Islet of Langerhans (tissue), 1 donor: Measurements from ENCODE around the gene MMP28.

Source experiments
- FAIRE-seq: peaks from one replicate; lab custom pipeline; 2011; peaks lifted over from hg19 to GRCh38; lab: Jason Lieb, UNC

MMP28 gene, protein sequence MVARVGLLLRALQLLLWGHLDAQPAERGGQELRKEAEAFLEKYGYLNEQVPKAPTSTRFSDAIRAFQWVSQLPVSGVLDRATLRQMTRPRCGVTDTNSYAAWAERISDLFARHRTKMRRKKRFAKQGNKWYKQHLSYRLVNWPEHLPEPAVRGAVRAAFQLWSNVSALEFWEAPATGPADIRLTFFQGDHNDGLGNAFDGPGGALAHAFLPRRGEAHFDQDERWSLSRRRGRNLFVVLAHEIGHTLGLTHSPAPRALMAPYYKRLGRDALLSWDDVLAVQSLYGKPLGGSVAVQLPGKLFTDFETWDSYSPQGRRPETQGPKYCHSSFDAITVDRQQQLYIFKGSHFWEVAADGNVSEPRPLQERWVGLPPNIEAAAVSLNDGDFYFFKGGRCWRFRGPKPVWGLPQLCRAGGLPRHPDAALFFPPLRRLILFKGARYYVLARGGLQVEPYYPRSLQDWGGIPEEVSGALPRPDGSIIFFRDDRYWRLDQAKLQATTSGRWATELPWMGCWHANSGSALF

DNA sequence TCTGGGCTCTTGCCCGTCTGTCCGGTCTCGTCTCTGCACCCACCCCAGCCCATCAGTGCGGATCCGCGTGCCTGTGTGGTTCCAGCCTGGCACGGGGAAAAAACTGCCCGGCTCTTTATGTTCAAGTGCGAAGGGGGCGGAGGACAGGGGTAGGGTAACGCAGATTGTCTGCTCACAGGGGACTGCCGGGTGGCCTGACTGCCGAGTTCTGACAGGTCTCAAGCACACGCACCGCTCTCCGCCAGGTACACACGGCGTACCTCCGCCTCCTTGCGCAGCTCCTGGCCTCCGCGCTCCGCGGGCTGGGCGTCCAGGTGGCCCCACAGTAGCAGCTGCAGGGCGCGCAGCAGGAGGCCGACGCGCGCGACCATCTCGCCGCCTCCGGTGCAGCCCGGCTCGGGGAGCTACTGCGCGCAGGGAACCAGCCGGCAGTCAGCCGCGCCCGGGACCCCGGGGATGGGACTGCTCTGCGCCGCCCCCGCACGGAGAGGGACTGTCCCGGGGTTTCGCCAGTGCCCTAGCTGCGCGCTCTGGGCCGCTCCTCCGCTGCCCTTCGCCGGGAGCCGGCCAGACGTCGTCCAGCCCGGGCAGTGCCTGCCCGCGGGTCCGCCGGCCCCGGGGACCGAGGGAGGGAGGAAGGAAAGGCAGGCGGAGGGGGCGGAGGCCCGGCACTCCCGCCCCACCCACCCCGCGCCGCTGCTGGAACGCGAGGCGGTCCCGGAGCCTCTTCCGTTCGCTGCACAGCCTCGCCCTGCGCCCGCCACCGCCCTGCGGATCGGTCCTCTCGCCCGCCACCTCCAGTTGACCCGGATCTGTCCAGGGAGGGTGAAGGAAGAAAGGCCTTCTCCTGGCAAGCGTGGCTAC lies at the start of gene MMP28:
Gene MMP28 (minus strand): TSS at position 635 of the 864 bp plus-strand sequence. CDS start 264 bp downstream, at position 371.
- FAIRE-seq, result no peak

DNA sequence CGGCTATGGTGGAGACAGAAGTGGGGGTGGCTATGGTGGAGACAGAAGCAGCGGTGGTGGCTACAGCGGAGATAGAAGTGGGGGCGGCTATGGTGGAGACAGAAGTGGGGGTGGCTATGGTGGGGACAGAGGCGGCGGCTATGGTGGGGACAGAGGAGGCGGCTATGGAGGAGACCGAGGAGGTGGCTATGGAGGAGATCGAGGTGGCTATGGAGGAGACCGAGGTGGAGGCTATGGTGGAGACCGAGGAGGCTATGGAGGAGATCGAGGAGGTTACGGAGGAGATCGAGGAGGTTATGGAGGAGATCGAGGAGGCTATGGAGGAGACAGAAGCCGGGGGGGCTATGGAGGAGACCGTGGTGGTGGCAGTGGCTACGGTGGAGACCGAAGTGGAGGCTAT lies 49.1 kb upstream of the MMP28 start:
- no peak for FAIRE-seq

DNA sequence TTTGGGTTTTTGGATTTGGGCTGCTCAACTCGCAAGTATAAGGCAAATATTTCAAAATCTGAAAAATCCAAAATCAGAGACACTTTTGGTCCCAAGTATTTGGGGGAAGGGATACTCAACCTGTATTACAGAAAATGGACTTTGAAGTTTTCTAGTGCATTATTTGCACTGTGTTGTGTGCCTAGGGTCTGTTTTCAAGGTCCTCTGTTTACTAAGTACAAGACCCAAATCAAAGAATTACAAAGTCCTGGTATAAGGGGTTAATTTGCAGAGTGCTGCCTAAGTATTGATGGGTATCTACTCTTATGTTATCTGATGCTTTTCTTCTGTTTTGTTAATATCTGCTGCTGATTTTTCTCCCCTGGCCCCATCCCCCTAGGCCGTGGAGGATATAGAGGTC lies 48.3 kb upstream of the MMP28 start:
- FAIRE-seq, result no peak

DNA sequence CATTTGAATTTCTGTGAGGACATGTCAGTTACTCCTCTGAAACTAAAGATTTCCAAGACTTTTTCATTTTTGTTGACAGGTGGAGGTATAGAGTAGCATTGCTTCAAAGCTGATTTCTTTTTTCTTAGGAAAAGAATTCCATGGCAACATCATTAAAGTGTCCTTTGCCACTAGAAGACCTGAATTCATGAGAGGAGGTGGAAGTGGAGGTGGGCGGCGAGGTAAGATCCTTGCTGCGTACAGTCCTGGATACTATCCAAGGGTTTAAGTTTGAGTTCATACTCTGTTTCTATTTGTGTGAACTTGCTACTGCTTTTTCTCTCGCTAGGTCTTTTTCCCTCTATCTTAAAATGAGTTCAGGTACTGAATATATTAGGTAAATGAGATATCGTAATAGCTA lies 46.8 kb upstream of the MMP28 start:
- no peak for FAIRE-seq

DNA sequence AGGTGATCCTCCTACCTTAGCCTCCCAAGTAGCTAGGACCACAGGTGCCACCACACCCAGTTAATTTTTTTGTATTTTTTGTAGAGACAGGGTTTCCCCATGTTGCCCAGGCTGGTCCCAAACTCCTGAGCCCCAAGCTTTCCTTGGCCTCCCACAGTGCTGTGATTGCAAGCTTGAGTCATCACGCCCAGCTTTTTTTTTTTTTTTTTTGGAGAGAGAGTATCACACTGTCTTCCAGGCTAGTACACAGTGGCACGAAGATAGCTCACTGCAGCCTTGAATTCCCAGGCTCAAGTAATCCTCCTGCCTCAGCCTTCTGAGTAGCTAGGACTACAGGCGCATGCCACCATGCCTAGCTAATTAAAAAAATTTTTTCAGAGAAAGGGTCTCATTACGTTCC lies 46.1 kb upstream of the MMP28 start:
- FAIRE-seq, result no peak

DNA sequence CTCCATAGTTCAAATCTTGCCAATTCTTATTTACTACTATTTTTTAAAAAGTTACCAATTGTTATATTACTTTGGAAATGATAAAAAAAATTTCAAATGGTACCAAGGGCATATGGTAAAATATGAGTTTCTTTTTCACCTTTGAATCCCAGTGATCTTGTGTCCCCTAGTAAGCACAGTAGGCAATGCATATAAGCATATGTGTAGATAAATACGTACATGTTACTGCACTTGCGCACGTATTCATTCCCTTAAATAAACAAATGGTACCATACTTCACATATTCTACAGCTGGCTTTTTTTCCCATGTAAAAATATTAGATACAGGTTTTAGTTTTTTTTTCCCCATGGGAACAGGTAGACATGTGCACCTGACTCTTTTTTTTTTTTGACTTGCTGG lies 45.7 kb upstream of the MMP28 start:
- FAIRE-seq, result no peak

DNA sequence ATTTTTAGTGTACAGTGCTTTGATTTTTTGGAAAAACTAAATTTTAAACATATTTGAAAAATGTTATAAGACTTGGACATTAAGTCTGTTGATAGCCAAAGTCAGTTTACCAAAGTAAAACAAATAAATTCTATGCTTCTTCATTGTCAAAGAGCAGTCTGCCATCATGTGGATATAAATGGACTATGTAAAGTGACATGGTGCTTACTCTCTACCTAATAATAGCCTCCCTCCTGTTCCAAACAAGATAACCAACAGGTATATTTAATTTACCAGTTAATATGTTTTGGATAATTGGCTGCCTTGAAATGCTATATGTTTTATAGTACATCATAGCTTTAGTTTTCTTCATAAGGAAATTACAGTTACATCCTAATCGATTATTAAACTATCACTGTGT lies 29.8 kb upstream of the MMP28 start:
- no peak for FAIRE-seq

DNA sequence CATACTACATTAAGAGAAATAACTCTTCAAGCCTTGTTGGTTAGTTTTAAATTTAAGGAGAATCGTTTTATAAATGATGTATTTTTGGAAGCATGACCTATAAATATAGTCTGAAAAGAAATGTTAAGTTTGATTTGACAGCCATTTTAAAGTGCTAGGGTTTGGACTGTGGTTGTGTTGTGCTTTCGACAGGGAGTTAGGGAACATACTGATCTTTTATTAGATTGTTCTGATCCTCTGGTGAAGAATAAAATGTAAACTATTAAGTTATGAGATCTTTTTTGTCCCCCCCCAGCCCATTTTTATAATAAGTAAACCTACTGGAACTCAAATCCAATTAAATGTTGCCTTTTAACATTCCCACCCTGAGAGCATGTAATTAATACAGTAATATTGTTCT lies 25.9 kb upstream of the MMP28 start:
- no peak for FAIRE-seq

DNA sequence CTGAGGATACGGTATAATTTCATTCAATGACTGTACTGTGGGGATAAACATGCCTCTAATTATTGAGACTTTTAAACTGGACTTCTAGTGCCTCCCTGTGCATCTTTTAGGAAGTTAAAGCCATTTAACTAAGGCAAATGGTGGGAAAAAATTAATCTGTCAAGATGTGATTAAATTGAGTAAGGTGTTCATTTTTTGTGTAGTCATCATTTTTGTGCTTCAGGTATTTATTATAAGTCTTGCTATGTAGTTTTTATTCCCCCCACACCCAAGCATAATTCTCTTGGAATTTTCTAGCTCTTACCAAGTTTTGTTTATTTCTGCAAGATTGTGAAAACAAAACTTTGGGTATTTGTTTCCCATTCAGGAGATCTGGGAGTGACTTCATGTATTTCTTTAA lies 24.0 kb upstream of the MMP28 start:
- FAIRE-seq, result no peak

DNA sequence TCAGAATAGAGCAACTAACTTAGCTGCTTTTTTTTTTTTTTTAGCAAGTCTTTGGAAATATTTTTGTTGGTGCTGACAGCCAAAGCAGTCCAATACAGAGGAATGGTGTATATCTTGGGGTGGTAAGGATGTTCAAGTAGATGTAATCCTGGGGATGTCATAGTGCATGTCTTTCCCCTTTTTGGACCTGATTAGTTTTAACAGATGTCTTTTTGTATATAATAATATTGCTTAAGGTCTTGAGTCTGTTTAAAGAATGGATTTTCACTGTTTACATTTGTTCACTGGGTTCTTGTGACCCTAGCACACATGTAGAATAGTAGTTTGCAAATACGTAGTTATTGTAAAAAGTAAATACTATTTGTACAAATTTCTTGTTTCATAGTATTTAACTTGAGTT lies 21.8 kb upstream of the MMP28 start:
- FAIRE-seq, result no peak

DNA sequence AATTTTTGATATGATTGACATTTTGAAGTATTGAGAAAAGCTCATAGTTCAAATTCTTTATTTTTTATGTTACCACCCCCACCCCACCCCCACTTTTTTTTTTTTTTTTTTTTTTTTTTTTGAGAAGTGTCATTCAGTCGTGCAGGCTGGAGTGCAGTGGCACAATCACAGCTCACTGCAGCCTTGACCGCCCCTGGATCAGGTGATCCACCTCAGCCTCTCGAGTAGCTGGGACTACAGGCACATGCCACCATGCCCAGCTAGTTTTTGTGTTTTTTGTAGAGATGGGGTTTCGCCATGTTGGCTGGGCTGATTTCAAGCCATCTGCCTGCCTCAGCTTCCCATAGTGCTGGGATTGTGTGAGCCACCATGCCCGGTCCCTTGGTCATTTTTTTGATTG lies 21.3 kb upstream of the MMP28 start:
- no peak for FAIRE-seq

DNA sequence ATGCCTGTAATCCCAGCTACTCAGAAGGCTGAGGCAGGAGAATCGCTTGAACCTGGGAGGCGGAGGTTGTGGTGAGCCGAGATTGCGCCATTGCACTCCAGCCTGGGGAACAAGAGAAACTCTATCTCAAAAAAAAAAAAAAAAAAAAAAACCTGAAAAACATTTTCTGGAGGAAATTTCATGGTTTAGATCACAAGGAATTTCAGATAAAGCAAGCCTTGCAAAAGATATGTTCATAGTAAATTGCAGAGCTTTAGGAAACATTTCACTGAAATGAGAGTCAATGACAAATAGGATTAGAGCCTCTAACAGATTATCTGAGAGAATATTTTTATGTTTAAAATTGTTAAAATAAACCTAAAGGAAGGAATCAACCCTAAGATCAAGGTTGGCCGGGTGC lies 17.0 kb upstream of the MMP28 start:
- no peak for FAIRE-seq

DNA sequence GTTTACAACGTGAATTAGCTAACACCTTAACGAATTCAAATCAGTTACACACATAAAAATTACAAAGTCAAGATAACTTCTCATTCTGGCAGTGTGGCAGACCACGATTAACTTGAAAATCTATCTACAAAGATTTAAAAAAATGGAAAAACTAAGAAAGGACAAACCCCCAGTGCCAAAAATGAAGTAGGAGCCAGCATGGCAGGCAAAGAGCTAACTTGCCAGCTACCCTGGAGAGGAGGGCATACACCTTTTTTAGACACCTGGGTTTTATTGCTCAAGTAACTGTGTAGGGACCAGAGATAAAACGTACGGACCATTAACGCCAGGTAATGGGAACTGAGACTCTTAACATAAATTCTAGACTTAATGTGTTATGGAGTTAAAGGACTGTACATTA lies 16.3 kb upstream of the MMP28 start:
- FAIRE-seq, result no peak

DNA sequence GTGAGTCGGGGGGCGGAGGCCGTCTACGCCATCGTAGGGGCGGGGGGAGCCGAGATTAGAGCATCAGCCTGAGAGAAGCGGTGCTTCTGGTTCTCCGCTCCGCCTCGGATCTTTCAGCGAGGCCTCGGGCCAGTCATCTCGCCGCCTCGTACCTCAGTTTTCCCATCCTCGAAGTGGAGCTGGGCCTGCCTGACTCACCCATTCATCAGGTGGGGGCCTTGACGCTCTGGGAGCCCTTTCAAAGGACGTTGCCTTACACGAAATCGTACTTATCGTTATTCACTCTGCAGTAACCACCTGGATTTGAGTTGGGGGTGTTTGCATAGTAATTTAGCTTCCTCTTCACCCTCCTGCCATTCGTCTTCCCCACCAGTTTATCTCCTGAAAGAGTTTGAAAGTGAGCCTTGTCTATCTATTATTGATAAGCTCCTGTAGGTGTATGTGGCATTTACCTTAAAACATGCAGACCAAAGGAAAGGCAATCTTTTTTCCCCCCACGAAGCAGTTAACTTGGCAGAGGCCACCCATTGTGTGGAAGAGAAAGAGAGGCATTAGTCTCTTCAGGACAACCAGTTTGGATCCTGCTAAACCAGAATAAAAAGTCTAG lies 14.5 kb upstream of the MMP28 start:
- FAIRE-seq, result no peak

DNA sequence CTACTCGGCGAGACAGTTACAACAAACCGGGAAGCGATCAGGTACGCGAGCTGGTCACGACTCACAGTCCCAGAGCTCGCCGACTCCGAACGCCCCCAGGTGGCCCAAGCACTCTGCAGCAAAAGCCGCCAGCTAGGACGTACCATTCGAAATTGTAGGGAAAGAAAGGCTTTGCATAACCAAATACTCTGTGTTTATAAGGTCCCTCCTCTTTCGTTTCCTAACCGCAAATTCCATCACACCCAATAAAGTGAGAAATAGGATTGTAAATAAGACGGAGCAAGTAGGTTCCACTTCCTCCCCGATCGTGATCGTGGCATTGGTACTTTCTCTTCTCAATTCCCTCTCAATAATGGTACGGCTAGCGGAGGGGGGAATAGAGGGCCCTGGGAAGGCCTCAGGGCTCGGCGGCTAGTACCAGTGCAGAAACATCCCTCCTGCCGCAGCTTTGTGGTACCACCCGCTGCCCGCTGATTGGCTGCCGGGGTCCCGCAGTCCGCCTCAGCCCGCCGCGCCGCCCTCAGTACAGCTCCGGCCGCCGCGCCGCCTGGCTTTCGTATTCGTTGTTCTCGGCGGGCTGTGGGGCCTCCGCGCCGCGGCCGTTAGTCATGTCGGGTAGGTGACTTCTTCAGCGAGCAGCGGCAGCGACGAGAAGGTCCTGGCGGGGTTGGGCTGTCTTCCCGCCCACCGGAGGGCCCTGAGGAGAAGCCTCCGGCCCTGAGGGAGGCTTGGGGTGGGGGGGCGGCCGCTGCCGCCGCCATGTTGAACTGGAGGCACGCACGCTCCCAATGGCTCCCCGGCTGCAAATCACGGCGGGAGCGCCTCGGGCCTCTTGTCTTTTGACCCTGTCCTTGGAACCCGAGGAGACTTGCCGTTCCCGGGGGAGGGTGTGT lies 13.8 kb upstream of the MMP28 start, which contains the start of gene TAF15:
Gene TAF15 (plus strand): TSS at position 523 of the 893 bp plus-strand sequence. CDS start 86 bp downstream, at position 609.
- no peak for FAIRE-seq

DNA sequence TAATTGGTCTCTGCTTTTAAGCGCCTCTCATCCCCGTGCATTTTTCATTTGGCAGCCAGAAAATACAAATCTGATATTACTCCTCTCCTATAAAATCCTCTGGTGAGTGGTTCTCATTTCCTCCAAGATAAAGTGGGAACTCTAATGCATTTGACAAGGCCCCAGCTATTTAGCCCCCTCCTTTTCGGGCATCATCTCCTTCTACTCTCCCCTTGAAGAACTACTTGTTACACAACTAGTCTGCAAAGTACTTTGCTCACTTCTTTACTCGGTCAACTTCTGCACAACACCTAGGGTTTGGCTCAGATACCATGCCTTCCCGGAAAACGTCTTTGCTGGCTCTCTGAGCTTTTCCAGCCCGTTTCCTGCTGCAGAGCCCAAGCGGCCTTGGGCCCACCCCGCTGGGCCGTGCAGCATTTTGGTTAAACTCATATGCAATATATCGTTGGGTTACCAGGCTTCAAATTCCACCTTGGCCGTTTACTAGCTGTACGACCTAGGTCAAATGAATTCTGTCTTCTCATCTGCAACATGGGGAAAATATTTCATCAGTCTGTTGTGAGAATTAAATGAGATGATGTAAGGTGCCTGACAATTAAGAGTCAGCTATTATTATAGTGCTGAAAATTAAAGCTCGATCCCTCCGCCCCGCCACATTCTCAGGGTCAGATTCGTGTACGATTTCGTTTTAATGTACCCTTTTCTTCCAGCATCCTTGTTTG lies 13.0 kb upstream of the MMP28 start:
- FAIRE-seq, result no peak

DNA sequence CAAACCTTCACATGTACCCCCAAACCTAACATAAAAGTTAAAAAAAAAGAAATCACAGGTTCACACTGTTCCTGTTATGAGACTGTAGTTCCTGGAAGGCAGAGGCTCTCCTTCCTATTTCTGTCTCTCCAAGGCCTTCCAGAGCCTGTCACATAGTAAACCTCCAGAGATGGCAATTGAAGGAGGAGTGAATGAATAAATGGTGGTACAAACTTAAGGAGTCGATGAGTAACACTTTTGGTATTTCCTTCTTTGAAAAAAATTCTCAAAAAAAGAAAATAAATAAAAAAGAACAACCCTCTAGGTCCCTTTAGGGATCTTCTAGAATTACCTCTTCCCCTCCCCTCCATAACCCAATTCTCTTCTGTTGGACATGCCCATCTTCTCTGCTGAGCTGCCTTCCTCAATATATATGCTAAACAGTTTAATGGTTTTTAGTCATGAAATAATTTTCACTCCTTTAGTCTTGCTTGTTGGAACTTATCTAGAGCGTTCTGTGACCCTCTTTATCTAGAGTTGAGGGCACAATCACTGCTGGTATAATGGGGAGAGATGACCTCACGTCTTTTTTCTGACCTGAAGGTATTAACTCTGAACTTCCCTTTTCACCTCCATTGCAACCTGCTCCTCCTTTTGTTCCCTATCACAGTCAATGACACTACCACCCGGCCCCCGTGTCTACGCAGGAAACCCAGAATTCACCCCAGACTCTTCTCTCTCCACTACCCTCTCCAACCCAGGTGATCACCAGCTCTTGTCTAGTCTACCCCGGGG lies 12.1 kb upstream of the MMP28 start:
- no peak for FAIRE-seq

DNA sequence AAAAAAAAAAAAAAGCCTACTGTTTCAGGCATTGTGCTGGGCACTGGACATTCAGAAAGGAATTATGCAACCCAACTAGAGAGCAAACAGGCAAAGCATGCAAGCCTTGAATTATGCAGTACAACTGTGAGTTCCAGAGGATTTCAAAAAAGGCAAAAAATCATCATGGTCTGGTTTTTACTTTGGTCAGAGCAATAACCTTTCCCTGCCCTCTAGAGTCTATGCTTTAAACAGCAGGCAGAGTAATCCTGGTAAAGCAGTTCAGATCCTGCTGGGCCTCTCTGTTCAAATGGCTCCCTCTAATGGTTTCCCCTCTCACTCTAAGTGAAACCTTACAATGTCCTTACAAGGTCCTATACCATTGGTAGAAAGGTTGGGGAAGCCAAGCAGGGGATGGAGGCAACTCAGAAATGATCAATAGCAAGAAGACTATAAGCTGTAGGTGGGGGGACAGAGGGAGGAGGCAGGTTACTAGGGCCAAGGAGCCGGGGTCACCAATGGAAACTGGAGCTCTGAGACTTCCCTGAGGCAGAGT lies 9.3 kb upstream of the MMP28 start:
- FAIRE-seq, result no peak

DNA sequence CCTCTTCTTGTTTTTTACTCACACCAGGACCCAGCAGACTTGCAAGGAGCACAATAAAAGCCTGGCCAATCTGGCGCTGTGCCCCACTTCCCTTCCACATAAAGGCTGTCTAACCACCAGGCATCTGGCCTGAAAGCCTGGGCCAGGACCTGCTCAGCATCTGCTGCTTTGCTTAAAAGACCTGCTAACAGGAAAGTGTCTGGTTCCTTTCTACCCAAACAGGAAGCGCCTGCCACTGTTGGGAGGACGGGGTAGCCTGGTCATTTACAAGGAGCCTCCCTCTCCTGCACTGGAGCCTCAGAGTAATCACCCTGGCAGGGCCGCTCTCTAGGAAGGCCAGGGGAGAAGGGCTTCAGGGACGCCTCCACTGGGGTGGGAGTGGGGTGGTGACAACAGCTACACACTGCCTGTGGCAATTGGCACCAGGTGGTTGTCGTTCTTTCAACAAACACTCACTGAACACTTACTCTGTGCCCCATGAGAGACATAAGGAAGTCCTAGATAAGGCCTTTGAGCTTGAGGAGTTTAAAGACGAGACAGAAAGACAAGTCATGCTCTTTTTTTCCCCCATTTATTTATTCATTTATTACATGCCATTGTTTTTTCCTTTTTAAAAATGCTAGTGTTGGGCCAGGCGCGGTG lies 6.3 kb upstream of the MMP28 start:
- FAIRE-seq, result no peak
